HEK293 (cell line): Measurements from ENCODE around the gene GTPBP6.

Experiments used
- HIC1 ChIP-seq: fragments of 450-650 bp; formaldehyde crosslinking; IDR thresholded peaks from 2 replicates; pipeline ENCODE4 v1.5.1; 2016; ENCODE audit warnings: missing biosample characterization, missing genetic modification characterization
- OVOL3 ChIP-seq: fragments of 450-650 bp; formaldehyde crosslinking; IDR thresholded peaks from 2 replicates; pipeline ENCODE4 v1.5.1; 2016; ENCODE audit warnings: missing biosample characterization, missing genetic modification characterization
- PRDM1 ChIP-seq: fragments of 450-650 bp; formaldehyde crosslinking; IDR thresholded peaks from 2 replicates; pipeline ENCODE4; 2016; ENCODE audit warnings: missing biosample characterization, missing genetic modification characterization
- PRDM4 ChIP-seq: fragments of 450-650 bp; formaldehyde crosslinking; IDR thresholded peaks from 2 replicates; pipeline ENCODE4 v1.5.1; 2017; ENCODE audit warnings: missing biosample characterization, missing genetic modification characterization
- ZEB2 ChIP-seq: fragments of 450-650 bp; formaldehyde crosslinking; IDR thresholded peaks from 2 replicates; pipeline ENCODE4 v1.5.1; 2016; ENCODE audit warnings: missing biosample characterization, missing genetic modification characterization
- ZNF248 ChIP-seq: fragments of 450-650 bp; formaldehyde crosslinking; IDR thresholded peaks from 2 replicates; pipeline ENCODE4 v1.5.1; 2017; ENCODE audit warnings: missing biosample characterization, missing genetic modification characterization
- ZNF311 ChIP-seq: fragments of 450-650 bp; formaldehyde crosslinking; IDR thresholded peaks from 2 replicates; pipeline ENCODE4 v1.5.1; 2017; ENCODE audit warnings: missing biosample characterization, missing genetic modification characterization, borderline replicate concordance
- ZNF48 ChIP-seq: fragments of 450-650 bp; formaldehyde crosslinking; IDR thresholded peaks from 2 replicates; pipeline ENCODE4 v1.5.1; 2016; ENCODE audit warnings: missing biosample characterization, missing genetic modification characterization
- ZNF776 ChIP-seq: fragments of 450-650 bp; formaldehyde crosslinking; IDR thresholded peaks from 2 replicates; pipeline ENCODE4 v1.5.0; 2017; ENCODE audit warnings: missing biosample characterization, missing genetic modification characterization, borderline replicate concordance
- ZNF830 ChIP-seq: fragments of 450-650 bp; IDR thresholded peaks from 2 replicates; pipeline ENCODE4 v1.5.0; 2018; ENCODE audit warnings: missing biosample characterization, missing genetic modification characterization, low read depth, mild to moderate bottlenecking, moderate library complexity
- TF ChIP-seq, protein P1 (sequence below): fragments of 450-650 bp; formaldehyde crosslinking; IDR thresholded peaks from 2 replicates; pipeline ENCODE4 v1.5.1; 2016; ENCODE audit warnings: missing biosample characterization, missing genetic modification characterization

- TF ChIP-seq, protein P1, sequence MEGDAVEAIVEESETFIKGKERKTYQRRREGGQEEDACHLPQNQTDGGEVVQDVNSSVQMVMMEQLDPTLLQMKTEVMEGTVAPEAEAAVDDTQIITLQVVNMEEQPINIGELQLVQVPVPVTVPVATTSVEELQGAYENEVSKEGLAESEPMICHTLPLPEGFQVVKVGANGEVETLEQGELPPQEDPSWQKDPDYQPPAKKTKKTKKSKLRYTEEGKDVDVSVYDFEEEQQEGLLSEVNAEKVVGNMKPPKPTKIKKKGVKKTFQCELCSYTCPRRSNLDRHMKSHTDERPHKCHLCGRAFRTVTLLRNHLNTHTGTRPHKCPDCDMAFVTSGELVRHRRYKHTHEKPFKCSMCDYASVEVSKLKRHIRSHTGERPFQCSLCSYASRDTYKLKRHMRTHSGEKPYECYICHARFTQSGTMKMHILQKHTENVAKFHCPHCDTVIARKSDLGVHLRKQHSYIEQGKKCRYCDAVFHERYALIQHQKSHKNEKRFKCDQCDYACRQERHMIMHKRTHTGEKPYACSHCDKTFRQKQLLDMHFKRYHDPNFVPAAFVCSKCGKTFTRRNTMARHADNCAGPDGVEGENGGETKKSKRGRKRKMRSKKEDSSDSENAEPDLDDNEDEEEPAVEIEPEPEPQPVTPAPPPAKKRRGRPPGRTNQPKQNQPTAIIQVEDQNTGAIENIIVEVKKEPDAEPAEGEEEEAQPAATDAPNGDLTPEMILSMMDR (tag by site-specific recombination): no peak
- TF ChIP-seq PRDM1 (tag by site-specific recombination): no peak
- no peak for TF ChIP-seq ZNF830 (tag by site-specific recombination)
- no peak for TF ChIP-seq HIC1 (tag by site-specific recombination)
- TF ChIP-seq ZNF311 (tag by site-specific recombination): no peak
- TF ChIP-seq OVOL3 (tag by site-specific recombination): no peak
- no peak for TF ChIP-seq ZNF248 (tag by site-specific recombination)
- no peak for TF ChIP-seq PRDM4 (tag by site-specific recombination)
- no peak for TF ChIP-seq ZNF48 (tag by site-specific recombination)
- no peak for TF ChIP-seq ZEB2 (tag by site-specific recombination)
- no peak for TF ChIP-seq ZNF776 (tag by site-specific recombination)
Observed at GRCh38 chrX:335758-336155, 17.2 kb upstream of the GTPBP6 start.
